ENCODE results near the gene TCF7L2.

The TCF7L2 gene

GRCh38 chr10:112991888-112992491 lies 41.9 kb downstream of the TCF7L2 start:
- Histone ChIP-seq H3K79me2 (ENCODE audit: control insufficient read depth, low read length) (no peaks in the 10 kb centered on the region), H3K4me1 (ENCODE audit: control insufficient read depth, low read length) (peaks cover 16% of the 10 kb centered on the region), H3K27ac (ENCODE audit: low read depth, low read length) (no peak overlapping the region), H3F3A (ENCODE audit: control insufficient read depth, insufficient read depth) (no peaks in the 10 kb centered on the region), H3K27me3 (ENCODE audit: control insufficient read depth, low read length) (no peaks in the 10 kb centered on the region), H3K4me2 (ENCODE audit: low read length) (no peak overlapping the region), H4K20me1 (ENCODE audit: control insufficient read depth, insufficient read depth, low read depth, low read length) (no peaks in the 10 kb centered on the region), H3K4me3 (ENCODE audit: low read length) (no peak overlapping the region), H3K9me3 (ENCODE audit: control insufficient read depth, insufficient read depth, low read length) (no peaks in the 10 kb centered on the region), H3K9me2 (replicated peaks; ENCODE audit: control insufficient read depth, low read length) (no peaks in the 10 kb centered on the region), H3K36me3 (ENCODE audit: control insufficient read depth, low read length) (no peaks in the 10 kb centered on the region)
- TF ChIP-seq EZH2phosphoT487 (IDR thresholded peaks at IDR 0.05; ENCODE audit: borderline replicate concordance, low read length), result no peak
- TF ChIP-seq, protein P1, sequence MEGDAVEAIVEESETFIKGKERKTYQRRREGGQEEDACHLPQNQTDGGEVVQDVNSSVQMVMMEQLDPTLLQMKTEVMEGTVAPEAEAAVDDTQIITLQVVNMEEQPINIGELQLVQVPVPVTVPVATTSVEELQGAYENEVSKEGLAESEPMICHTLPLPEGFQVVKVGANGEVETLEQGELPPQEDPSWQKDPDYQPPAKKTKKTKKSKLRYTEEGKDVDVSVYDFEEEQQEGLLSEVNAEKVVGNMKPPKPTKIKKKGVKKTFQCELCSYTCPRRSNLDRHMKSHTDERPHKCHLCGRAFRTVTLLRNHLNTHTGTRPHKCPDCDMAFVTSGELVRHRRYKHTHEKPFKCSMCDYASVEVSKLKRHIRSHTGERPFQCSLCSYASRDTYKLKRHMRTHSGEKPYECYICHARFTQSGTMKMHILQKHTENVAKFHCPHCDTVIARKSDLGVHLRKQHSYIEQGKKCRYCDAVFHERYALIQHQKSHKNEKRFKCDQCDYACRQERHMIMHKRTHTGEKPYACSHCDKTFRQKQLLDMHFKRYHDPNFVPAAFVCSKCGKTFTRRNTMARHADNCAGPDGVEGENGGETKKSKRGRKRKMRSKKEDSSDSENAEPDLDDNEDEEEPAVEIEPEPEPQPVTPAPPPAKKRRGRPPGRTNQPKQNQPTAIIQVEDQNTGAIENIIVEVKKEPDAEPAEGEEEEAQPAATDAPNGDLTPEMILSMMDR (IDR thresholded peaks at IDR 0.05; ENCODE audit: low read depth, low read length, poor library complexity, severe bottlenecking), result no peak

DNA sequence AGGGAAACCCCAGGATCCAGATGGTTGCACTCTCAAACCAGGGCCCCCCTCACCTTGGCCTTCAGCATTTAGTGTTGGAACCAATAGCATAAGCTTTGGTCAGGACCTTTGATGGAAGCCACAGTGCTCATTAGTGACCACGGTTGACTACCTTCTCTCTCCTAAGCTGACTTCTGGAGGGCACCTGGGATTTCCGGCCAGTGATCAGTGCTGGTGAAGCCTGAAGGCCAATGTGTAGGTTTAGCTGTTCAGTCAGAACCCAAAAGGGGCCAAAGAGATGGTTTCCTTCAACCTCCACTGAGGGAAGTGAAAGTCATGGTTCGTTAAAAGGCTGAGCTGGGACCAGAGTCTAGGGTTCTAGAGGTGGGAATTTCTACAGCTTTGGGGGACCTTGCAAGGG lies 46.4 kb downstream of the TCF7L2 start:
- Histone ChIP-seq H3F3A (ENCODE audit: control insufficient read depth, insufficient read depth) (no peaks in the 10 kb centered on the region), H3K79me2 (ENCODE audit: control insufficient read depth, low read length) (no peaks in the 10 kb centered on the region), H3K27me3 (ENCODE audit: control insufficient read depth, low read length) (no peaks in the 10 kb centered on the region), H3K4me2 (ENCODE audit: low read length) (no peak overlapping the region), H4K20me1 (ENCODE audit: control insufficient read depth, insufficient read depth, low read depth, low read length) (no peaks in the 10 kb centered on the region), H3K9me3 (ENCODE audit: control insufficient read depth, insufficient read depth, low read length) (no peaks in the 10 kb centered on the region), H3K4me3 (ENCODE audit: low read length) (no peak overlapping the region), H3K36me3 (ENCODE audit: control insufficient read depth, low read length) (no peaks in the 10 kb centered on the region), H3K9me2 (replicated peaks; ENCODE audit: control insufficient read depth, low read length) (no peaks in the 10 kb centered on the region), H3K4me1 (ENCODE audit: control insufficient read depth, low read length) (peaks cover 16% of the 10 kb centered on the region), H3K27ac (ENCODE audit: low read depth, low read length) (no peak overlapping the region)
- TF ChIP-seq, protein P1 (IDR thresholded peaks at IDR 0.05; ENCODE audit: low read depth, low read length, poor library complexity, severe bottlenecking), result no peak
- no peak for TF ChIP-seq EZH2phosphoT487 (IDR thresholded peaks at IDR 0.05; ENCODE audit: borderline replicate concordance, low read length)

GRCh38 chr10:112999102-112999501 lies 49.1 kb downstream of the TCF7L2 start:
- no peaks in the 10 kb centered on the region for H3K9me2 ChIP-seq (replicated peaks; ENCODE audit: control insufficient read depth, low read length)
- TF ChIP-seq EZH2phosphoT487 (IDR thresholded peaks at IDR 0.05; ENCODE audit: borderline replicate concordance, low read length), result no peak
- TF ChIP-seq, protein P1 (IDR thresholded peaks at IDR 0.05; ENCODE audit: low read depth, low read length, poor library complexity, severe bottlenecking), result no peak
- no peaks in the 10 kb centered on the region for H3F3A ChIP-seq (ENCODE audit: control insufficient read depth, insufficient read depth)
- no peaks in the 10 kb centered on the region for H3K36me3 ChIP-seq (ENCODE audit: control insufficient read depth, low read length)
- H3K27me3 ChIP-seq (ENCODE audit: control insufficient read depth, low read length), result no peaks in the 10 kb centered on the region
- no peaks in the 10 kb centered on the region for H3K9me3 ChIP-seq (ENCODE audit: control insufficient read depth, insufficient read depth, low read length)
- H4K20me1 ChIP-seq (ENCODE audit: control insufficient read depth, insufficient read depth, low read depth, low read length), result peaks cover 5% of the 10 kb centered on the region; the same call in 1 of the 2 replicates
- no peak overlapping the region for H3K27ac ChIP-seq (ENCODE audit: low read depth, low read length)
- H3K4me2 ChIP-seq (ENCODE audit: low read length), result no peak overlapping the region
- H3K4me1 ChIP-seq (ENCODE audit: control insufficient read depth, low read length), result peaks cover 23% of the 10 kb centered on the region
- H3K4me3 ChIP-seq (ENCODE audit: low read length), result no peak overlapping the region
- H3K79me2 ChIP-seq (ENCODE audit: control insufficient read depth, low read length), result no peaks in the 10 kb centered on the region

Data from DOHH2 (cell line).